Measurements from ENCODE around the gene CREM.

Gene CREM

DNA sequence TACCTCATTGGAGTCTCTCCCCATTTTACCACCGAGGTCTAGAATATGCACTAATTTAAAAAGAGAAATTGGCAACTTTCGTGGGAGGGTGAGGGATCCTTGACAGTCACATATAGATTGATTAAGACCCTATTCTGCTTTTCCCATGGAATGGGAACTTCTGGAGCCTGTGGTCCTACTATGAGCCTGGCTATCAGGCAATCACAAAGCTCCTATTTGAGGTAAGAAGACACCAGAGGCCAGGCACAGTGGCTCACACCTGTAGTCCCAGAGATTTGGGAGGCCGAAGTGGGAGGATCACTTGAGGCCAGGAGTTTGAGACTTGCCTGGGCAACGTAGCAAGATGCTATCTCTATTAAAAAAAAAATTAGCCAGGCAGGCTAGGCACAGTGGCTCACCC, 105.0 kb downstream of the CREM start:
- no peak for TF ChIP-seq ZNF274 (IDR thresholded peaks at IDR 0.05; ENCODE audit: low read depth, low read length)
- no peak overlapping the region for H3K4me3 ChIP-seq (ENCODE audit: low read length)

DNA sequence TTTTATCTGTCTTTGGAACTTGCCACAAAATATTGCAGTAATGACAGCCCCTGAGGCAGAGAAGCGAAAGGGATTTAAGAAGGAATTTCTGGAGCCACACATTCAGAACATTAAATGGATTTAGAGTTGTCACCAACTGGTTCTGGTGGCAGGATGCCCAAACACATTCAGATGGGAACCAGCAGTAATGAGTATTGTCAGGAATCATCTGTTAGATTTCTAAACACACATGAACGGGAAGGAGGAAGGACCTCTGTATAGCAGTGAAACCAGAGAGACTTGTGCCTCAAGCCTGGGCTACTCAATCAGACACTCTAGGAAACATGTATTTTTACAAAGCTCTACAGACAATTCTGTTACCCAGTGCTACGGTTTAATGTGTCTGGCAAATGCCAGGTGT, 105.9 kb downstream of the CREM start:
- no peak for TF ChIP-seq ZNF274 (IDR thresholded peaks at IDR 0.05; ENCODE audit: low read depth, low read length)

DNA sequence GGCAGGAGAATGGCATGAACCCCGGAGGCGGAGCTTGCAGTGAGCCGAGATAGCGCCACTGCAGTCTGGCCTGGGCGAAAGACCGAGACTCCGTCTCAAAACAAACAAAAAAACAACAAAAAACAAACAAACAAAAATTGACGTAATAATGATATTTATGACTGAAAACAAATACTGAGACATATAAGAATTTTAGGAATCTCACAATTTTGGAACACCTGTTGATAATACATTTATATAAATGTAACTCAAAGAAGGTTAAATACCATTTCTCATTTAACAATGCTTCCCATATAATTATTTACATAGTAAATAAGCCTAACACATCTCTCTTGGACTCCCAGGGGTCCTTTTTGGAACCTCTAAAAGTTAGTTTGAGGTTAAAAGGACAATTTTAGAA, 107.4 kb downstream of the CREM start:
- no peak overlapping the region for H3K4me3 ChIP-seq (ENCODE audit: low read length)
- TF ChIP-seq ZNF274 (IDR thresholded peaks at IDR 0.05; ENCODE audit: low read depth, low read length): no peak

More for the DNA sequence above, 105.9 kb downstream of the CREM start:
- no peak overlapping the region for H3K4me3 ChIP-seq (ENCODE audit: low read length)

- no peak for TF ChIP-seq ZNF274 (IDR thresholded peaks at IDR 0.05; ENCODE audit: low read depth, low read length)
- no peak overlapping the region for H3K4me3 ChIP-seq (ENCODE audit: low read length)
Observed at GRCh38 chr10:35236739-35237138, 110.1 kb downstream of the CREM start.

DNA sequence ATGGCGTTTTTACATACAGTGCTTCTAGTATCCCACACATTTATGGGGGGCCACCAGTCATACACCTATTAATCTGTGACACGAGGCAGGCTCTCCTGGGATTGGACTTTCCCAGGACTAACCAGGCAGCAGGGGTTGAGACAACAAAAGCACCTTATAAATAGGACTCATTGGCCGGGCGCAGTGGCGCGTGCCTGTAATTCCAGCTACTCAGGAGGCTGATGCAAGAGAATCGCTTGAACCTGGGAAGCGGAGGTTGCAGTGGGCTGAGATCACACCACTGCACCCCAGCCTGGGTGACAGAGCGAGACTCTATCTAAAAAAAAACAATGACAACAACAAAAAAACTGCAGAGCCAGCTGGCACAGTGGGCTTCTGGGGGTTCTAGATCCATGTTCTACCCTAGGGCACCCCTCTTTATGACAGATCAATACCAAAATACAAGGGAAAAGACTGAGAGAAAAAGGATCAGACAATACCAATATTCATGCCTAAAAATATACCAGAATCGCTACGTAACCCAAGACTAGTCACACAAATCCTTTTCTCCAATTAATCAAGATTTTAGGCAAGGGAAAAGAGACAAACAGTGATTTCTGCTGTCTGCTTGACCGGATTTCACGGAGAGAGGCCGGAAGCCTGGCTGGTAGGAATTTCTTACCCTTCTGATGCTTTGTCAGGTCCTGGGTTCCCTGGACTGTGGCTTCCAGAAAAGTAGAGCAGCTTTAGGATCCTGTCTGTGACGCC, 111.3 kb downstream of the CREM start:
- no peak for TF ChIP-seq ZNF274 (IDR thresholded peaks at IDR 0.05; ENCODE audit: low read depth, low read length)
- no peak overlapping the region for H3K4me3 ChIP-seq (ENCODE audit: low read length)

GRCh38 chr10:35244549-35244948, 117.9 kb downstream of the CREM start:
- no peak overlapping the region for H3K4me3 ChIP-seq (ENCODE audit: low read length)
- TF ChIP-seq ZNF274 (IDR thresholded peaks at IDR 0.05; ENCODE audit: low read depth, low read length): no peak

DNA sequence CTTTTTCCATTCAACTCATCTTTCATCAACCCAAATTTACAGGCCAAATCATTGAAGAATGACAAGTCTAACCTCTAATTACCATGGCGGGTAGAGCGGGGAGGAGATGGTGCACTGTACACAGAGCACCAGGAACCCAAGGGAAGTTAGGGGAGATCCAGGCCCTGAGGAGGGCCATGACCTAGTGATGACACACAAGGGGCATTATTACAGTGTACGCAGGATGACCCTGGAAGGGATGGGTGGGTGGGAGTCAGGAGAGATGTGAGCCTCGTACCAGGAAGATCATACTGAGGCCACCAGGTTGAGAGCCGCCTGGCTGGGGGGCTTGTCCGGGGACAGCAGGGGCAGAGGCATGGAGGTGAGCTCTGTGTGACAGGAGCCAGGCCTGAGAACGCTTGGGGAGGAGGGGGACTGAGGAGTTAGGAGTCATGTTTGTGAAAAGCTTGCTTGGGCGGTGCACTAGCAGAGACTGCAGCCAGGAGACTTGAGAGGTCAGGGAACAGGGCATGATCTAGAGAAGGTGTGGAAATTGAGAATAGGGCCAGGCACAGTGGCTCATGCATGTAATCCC, 120.2 kb downstream of the CREM start:
- TF ChIP-seq ZNF274 (IDR thresholded peaks at IDR 0.05; ENCODE audit: low read depth, low read length): no peak
- H3K4me3 ChIP-seq (ENCODE audit: low read length): no peak overlapping the region

GRCh38 chr10:35251373-35252100, 124.9 kb downstream of the CREM start:
- no peak for TF ChIP-seq ZNF274 (IDR thresholded peaks at IDR 0.05; ENCODE audit: low read depth, low read length)
- no peak overlapping the region for H3K4me3 ChIP-seq (ENCODE audit: low read length)

GRCh38 chr10:35257057-35257983, 130.7 kb downstream of the CREM start:
- no peak for TF ChIP-seq ZNF274 (IDR thresholded peaks at IDR 0.05; ENCODE audit: low read depth, low read length)
- H3K4me3 ChIP-seq (ENCODE audit: low read length): no peak overlapping the region

- no peak overlapping the region for H3K4me3 ChIP-seq (ENCODE audit: low read length)
- TF ChIP-seq ZNF274 (IDR thresholded peaks at IDR 0.05; ENCODE audit: low read depth, low read length): no peak
Observed at GRCh38 chr10:35259769-35260397, 133.2 kb downstream of the CREM start.

DNA sequence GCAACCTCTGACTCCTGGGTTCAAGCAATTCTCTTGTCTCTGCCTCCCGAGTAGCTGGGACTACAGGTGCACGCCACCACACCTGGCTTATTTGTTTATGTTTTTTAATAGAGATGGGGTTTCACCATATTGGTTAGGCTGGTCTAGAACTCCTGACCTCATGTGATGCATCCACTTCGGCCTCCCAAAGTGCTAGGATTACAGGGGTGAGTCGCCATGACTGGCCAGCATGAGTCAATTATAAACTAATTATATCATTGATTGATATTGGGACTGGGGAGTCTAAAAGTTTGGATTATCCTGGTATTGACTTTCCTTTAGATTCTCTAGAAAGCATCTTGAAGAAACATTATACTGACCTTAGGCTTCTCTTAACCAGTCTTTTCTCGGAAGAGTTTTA, 135.8 kb downstream of the CREM start:
- no peak overlapping the region for H3K4me3 ChIP-seq (ENCODE audit: low read length)
- no peak for TF ChIP-seq ZNF274 (IDR thresholded peaks at IDR 0.05; ENCODE audit: low read depth, low read length)
